Renal pelvis (tissue), 4 donors: ENCODE results near the gene NDUFAF8. TPM values are rescaled to one million over a fixed set of nuclear protein-coding genes. Genes with fewer than 3 reads are reported as not detected.
"Not testable (repeated sequence)": the region's sequence is repeated elsewhere in the genome, so short reads cannot be mapped to it uniquely, and the experiment has no call there.

Experiments
- DNase-seq: peaks from one replicate; pipeline ENCODE4 v3.0.0-alpha.2; 2013
- polyA plus RNA-seq, 3 donors: library from polyadenylated mRNA; unstranded; fragments of 120-200 nt; gene quantifications; one replicate each; pipeline ENCODE4 v1.2.1, GENCODE V29; 2013; ENCODE audit not compliant: insufficient read length in 3 of 3

NDUFAF8 gene
- polyA plus RNA-seq, 3 donors: 44.6 to 57.4 (median 49.2) TPM

GRCh38 chr17:81221371-81221841, 17.7 kb upstream of the NDUFAF8 start:
- DNase-seq: no peak

GRCh38 chr17:81221842-81222619, 17.1 kb upstream of the NDUFAF8 start:
- no peak for DNase-seq

GRCh38 chr17:81222620-81222905, 16.6 kb upstream of the NDUFAF8 start:
- DNase-seq: no peak

GRCh38 chr17:81222906-81223761, 16.0 kb upstream of the NDUFAF8 start, which contains the start of gene CEP131:
TSS of gene CEP131 (minus strand) at chr17:81222965. CDS start at chr17:81220056, 2,909 bp downstream.
- DNase-seq: peak; percentile 98

- no peak for DNase-seq
Observed at GRCh38 chr17:81223762-81224130, 15.4 kb upstream of the NDUFAF8 start.

- not testable (repeated sequence) for DNase-seq
Observed at GRCh38 chr17:81227630-81228029, 11.5 kb upstream of the NDUFAF8 start.

- no peak for DNase-seq
Observed at GRCh38 chr17:81228420-81228819, 10.7 kb upstream of the NDUFAF8 start.

- no peak for DNase-seq
Observed at GRCh38 chr17:81228834-81229665, 10.1 kb upstream of the NDUFAF8 start.

- DNase-seq: no peak
Observed at GRCh38 chr17:81229666-81229920, 9.5 kb upstream of the NDUFAF8 start.

- DNase-seq: no peak
Observed at GRCh38 chr17:81230043-81230820, 8.9 kb upstream of the NDUFAF8 start.

- DNase-seq: no peak
Observed at GRCh38 chr17:81231121-81231645, 7.9 kb upstream of the NDUFAF8 start.

GRCh38 chr17:81231766-81232581, 7.1 kb upstream of the NDUFAF8 start:
- DNase-seq: no peak

- no peak for DNase-seq
Observed at GRCh38 chr17:81232616-81233241, 6.4 kb upstream of the NDUFAF8 start.

- DNase-seq: no peak
Observed at GRCh38 chr17:81233316-81233715, 5.8 kb upstream of the NDUFAF8 start.

GRCh38 chr17:81233811-81234505, 5.2 kb upstream of the NDUFAF8 start:
- no peak for DNase-seq

GRCh38 chr17:81234506-81234855, 4.6 kb upstream of the NDUFAF8 start:
- DNase-seq: no peak

- no peak for DNase-seq
Observed at GRCh38 chr17:81234940-81235821, 3.9 kb upstream of the NDUFAF8 start.
